ENCODE measurements around the gene PGS1. TPM values are rescaled to one million over a fixed set of nuclear protein-coding genes. Genes with fewer than 3 reads are reported as not detected.
A peak's percentile ranks its signal among the peaks of the same experiment; 100 is the strongest.

PGS1 gene
- total and polyA plus RNA-seq, 2 of the 8 experiments (the other 6 are each of a cell fraction or from before 2014, with no cell fraction given) = 46.7 to 60.0 TPM

- Histone ChIP-seq H2BK120ac (replicated peaks; ENCODE audit: low read depth, low read length) (no peak overlapping the region), H2BK15ac (ENCODE audit: low read length) (no peak overlapping the region), H4K5ac (ENCODE audit: insufficient read length, low read depth, low read length) (no peak overlapping the region), H3K4me1 (replicated peaks in 1 of 4; ENCODE audit: control insufficient read depth in 3 of 4, insufficient read depth in 4 of 4, low read length in 3 of 4) (peaks cover 0 to 18% (median 12%) of the 10 kb centered on the region in 4 experiments; a peak in 5 of 7 replicates), H3K23ac (ENCODE audit: insufficient read length) (no peak overlapping the region), H3K4me2 (ENCODE audit: insufficient read depth in 1 of 2, low read depth in 2 of 2, low read length in 2 of 2) (no peak overlapping the region), H3K18ac (ENCODE audit: extremely low read depth, low read length) (no peak overlapping the region), H4K8ac (ENCODE audit: extremely low read depth, insufficient read depth, low read length) (no peak overlapping the region), H3K23me2 (ENCODE audit: low read depth, low read length) (peaks cover 2% of the 10 kb centered on the region; the same call in 1 of the 2 replicates), H2BK5ac (ENCODE audit: low read depth, low read length) (no peak overlapping the region), H4K20me1 (replicated peaks in 1 of 2; ENCODE audit: control insufficient read depth in 1 of 2, insufficient read depth in 2 of 2, low read length in 2 of 2) (no peaks in the 10 kb centered on the region), H4K91ac (replicated peaks; ENCODE audit: insufficient read length, low read length) (no peak overlapping the region), H3K79me2 (ENCODE audit: control insufficient read depth in 1 of 2, insufficient read depth in 2 of 2, low read length in 2 of 2) (no peaks in the 10 kb centered on the region), H2AFZ (ENCODE audit: low read length) (no peak overlapping the region), H2BK20ac (ENCODE audit: low read length) (no peak overlapping the region), H3K9ac (replicated peaks in 1 of 4; ENCODE audit: extremely low read depth in 1 of 4, low read depth in 3 of 4, low read length in 3 of 4) (no peak overlapping the region), H3K27ac (ENCODE audit: low read depth, low read length) (no peak overlapping the region), H3K4me3 (ENCODE audit: extremely low read depth in 1 of 4, insufficient read depth in 2 of 4, low read depth in 3 of 4, low read length in 4 of 4) (no peak overlapping the region), H3K9me3 (ENCODE audit: insufficient read depth in 2 of 2, low read depth in 1 of 2, low read length in 1 of 2) (no peaks in the 10 kb centered on the region), H3K79me1 (ENCODE audit: low read depth, low read length) (no peaks in the 10 kb centered on the region), H2AK5ac (ENCODE audit: low read depth, low read length) (no peak overlapping the region), H3K27me3 (replicated peaks in 1 of 4; ENCODE audit: control insufficient read depth in 3 of 4, extremely low read depth in 1 of 4, insufficient read depth in 3 of 4, low read length in 3 of 4) (peaks cover 0 to 23% (median 13%) of the 10 kb centered on the region in 4 experiments; a peak in 5 of 7 replicates), H2BK12ac (ENCODE audit: low read depth, low read length) (no peak overlapping the region), H3K56ac (replicated peaks; ENCODE audit: insufficient read length, low read depth, low read length) (no peak overlapping the region), H3K36me3 (ENCODE audit: control insufficient read depth in 2 of 4, insufficient read depth in 4 of 4, low read length in 3 of 4) (no peaks in the 10 kb centered on the region), H3K14ac (ENCODE audit: insufficient read length) (no peak overlapping the region), H3K4ac (replicated peaks; ENCODE audit: insufficient read length, low read depth, low read length) (no peak overlapping the region)
- CTCF ChIA-PET (ENCODE audit: partially characterized antibody) = interaction anchor here (0.7 to 4.8 kb wide), 8 partner anchors 10 to 92 kb away, joined by 3 to 24 read pairs (median 4); no protein-coding TSS in a partner anchor
- POLR2A ChIA-PET (ENCODE audit: partially characterized antibody) = interaction anchor here (0.6 to 4.1 kb wide), 5 partner anchors 12 to 50 kb away, joined by 3 to 15 read pairs (median 4); partner anchors contain the start of gene SOCS3
- WGBS, 2 experiments (ENCODE audit: extremely low coverage in 1 of 2, insufficient coverage in 1 of 2, insufficient read length in 1 of 2, insufficient replicate concordance in 2 of 2, low coverage in 1 of 2, low lambda C conversion rate in 2 of 2, missing lambda C conversion rate in 1 of 2) = 73% methylated on average over 11 of the region's 11 CpGs; no CpG with 5 or more reads in 1 of the 2 experiments
- DNase-seq (ENCODE audit: low read depth in 1 of 2, low spot score in 2 of 2) = no peak
- FAIRE-seq = no peak
- no peak for TF ChIP-seq CBX8 (IDR thresholded peaks at IDR 0.05; ENCODE audit: borderline replicate concordance, low read depth, low read length)
- no peak for TF ChIP-seq YY1 (IDR thresholded peaks at IDR 0.05; ENCODE audit: low read depth, low read length)
- peak in 1 of 3 experiments; percentile 5; a peak in 1 of 4 replicates for TF ChIP-seq CTCF (IDR thresholded peaks at IDR 0.05; ENCODE audit: control extremely low read depth in 1 of 3, insufficient read depth in 1 of 3, low read depth in 1 of 3, low read length in 3 of 3)
- no peak for TF ChIP-seq TEAD4 (IDR thresholded peaks at IDR 0.05; ENCODE audit: low read depth, low read length)
Observed at GRCh38 chr17:78338486-78339259, 39.8 kb upstream of the PGS1 start.
